NCI-H526 treated with DMSO at 0.1 percent for 48 hours (cell line): ENCODE measurements around the gene OGFOD2.
"Not testable (repeated sequence)": the region's sequence is repeated elsewhere in the genome, so short reads cannot be mapped to it uniquely, and the experiment has no call there.

Source experiments
- DNase-seq: peaks from one replicate; lab custom pipeline; 2025; lab: John Stamatoyannopoulos, UW

OGFOD2 gene

GRCh38 chr12:122974892-122975789 lies at the start of gene OGFOD2:
OGFOD2 (plus strand) TSS chr12:122975244; CDS start chr12:122975252, 8 bp downstream.
- DNase-seq, result peak; percentile 71

- DNase-seq, result no peak
These were observed 47.2 kb upstream of the OGFOD2 start for GRCh38 chr12:122927756-122928403.

GRCh38 chr12:122928404-122929147 lies 46.5 kb upstream of the OGFOD2 start:
- DNase-seq, result no peak

- no peak for DNase-seq
These were observed 45.9 kb upstream of the OGFOD2 start for GRCh38 chr12:122929148-122929538.

GRCh38 chr12:122929812-122930211 lies 45.2 kb upstream of the OGFOD2 start:
- DNase-seq, result no peak

- DNase-seq, result no peak
These were observed 42.8 kb upstream of the OGFOD2 start for GRCh38 chr12:122932207-122932606.

GRCh38 chr12:122934722-122935121 lies 40.3 kb upstream of the OGFOD2 start:
- DNase-seq, result no peak

- DNase-seq, result no peak
These were observed 39.7 kb upstream of the OGFOD2 start for GRCh38 chr12:122935318-122935717.

GRCh38 chr12:122937622-122938091 lies 37.4 kb upstream of the OGFOD2 start:
- no peak for DNase-seq

- DNase-seq, result no peak
These were observed 35.9 kb upstream of the OGFOD2 start for GRCh38 chr12:122939125-122939524.

- not testable (repeated sequence) for DNase-seq
These were observed 33.7 kb upstream of the OGFOD2 start for GRCh38 chr12:122941351-122941750.

GRCh38 chr12:122942637-122943036 lies 32.4 kb upstream of the OGFOD2 start:
- no peak for DNase-seq

GRCh38 chr12:122943196-122943595 lies 31.8 kb upstream of the OGFOD2 start:
- no peak for DNase-seq

GRCh38 chr12:122944605-122945592 lies 30.1 kb upstream of the OGFOD2 start:
- DNase-seq, result peak; percentile 81

GRCh38 chr12:122946690-122947341 lies 28.2 kb upstream of the OGFOD2 start:
- no peak for DNase-seq

GRCh38 chr12:122947352-122947792 lies 27.7 kb upstream of the OGFOD2 start:
- no peak for DNase-seq

- no peak for DNase-seq
These were observed 26.4 kb upstream of the OGFOD2 start for GRCh38 chr12:122948605-122949004.

- DNase-seq, result no peak
These were observed 25.6 kb upstream of the OGFOD2 start for GRCh38 chr12:122949405-122949804.

- DNase-seq, result no peak
These were observed 25.0 kb upstream of the OGFOD2 start for GRCh38 chr12:122949816-122950675.

- DNase-seq, result no peak
These were observed 23.6 kb upstream of the OGFOD2 start for GRCh38 chr12:122951406-122951805.
